Measurements from ENCODE around the gene NECTIN2. TPM values are rescaled to one million over a fixed set of nuclear protein-coding genes. Genes with fewer than 3 reads are reported as not detected.

Gene NECTIN2
- polyA plus RNA-seq, 3 donors = 5.6 to 18.2 (median 9.3) TPM

GRCh38 chr19:44866664-44867063, 20.6 kb downstream of the NECTIN2 start:
- TF ChIP-seq CTCF (IDR thresholded peaks at IDR 0.05) = no peak
- DNase-seq = no peak
- 46% methylated on average over 3 of the region's 4 CpGs for WGBS (ENCODE audit: insufficient coverage)
- peaks cover 33 to 38% of the 10 kb centered on the region in 2 donors for H3K4me1 ChIP-seq (ENCODE audit: control insufficient read depth in 1 of 2, insufficient read depth in 2 of 2, low read length in 2 of 2)
- H3K9ac ChIP-seq (ENCODE audit: insufficient read depth, low read length, poor library complexity, severe bottlenecking) = no peak overlapping the region
- H3K27ac ChIP-seq (ENCODE audit: low read depth in 1 of 2, low read length in 2 of 2) = no peak overlapping the region
- H3K27me3 ChIP-seq (ENCODE audit: control insufficient read depth in 2 of 2, insufficient read depth in 2 of 2, low read length in 2 of 2) = no peaks in the 10 kb centered on the region
- H3K79me2 ChIP-seq (ENCODE audit: insufficient read depth, low read length) = no peaks in the 10 kb centered on the region
- H3K4me3 ChIP-seq (replicated peaks in 1 of 3; ENCODE audit: low read depth in 2 of 3, low read length in 3 of 3) = no peak overlapping the region
- Mint-ChIP-seq H3K4me3 (no peak overlapping the region), H3K27ac (peak overlapping the region in 3 of 7 donors; percentile 18 to 90 (median 50)), H3K9me3 (peaks cover 0 to 5% (median 2%) of the 10 kb centered on the region in 7 donors), H3K36me3 (peaks cover 7 to 27% of the 10 kb centered on the region in 2 donors), H3K4me1 (peaks cover 37% of the 10 kb centered on the region), H3K27me3 (ENCODE audit: low read depth in 3 of 3) (peaks cover 0 to 5% (median 4%) of the 10 kb centered on the region in 3 donors)
- no peaks in the 10 kb centered on the region for H3K36me3 ChIP-seq (replicated peaks in 1 of 2; ENCODE audit: control insufficient read depth in 1 of 2, insufficient read depth in 2 of 2, low read length in 2 of 2)
- intact Hi-C loops (cut with micrococcal nuclease) = no loop called here
- H3K9me3 ChIP-seq (replicated peaks in 1 of 2; ENCODE audit: control insufficient read depth in 1 of 2, insufficient read depth in 1 of 2, low read length in 2 of 2) = no peaks in the 10 kb centered on the region
- no peak overlapping the region for H2AFZ ChIP-seq (ENCODE audit: insufficient read depth, low read depth, low read length, poor library complexity, severe bottlenecking)
- no peaks in the 10 kb centered on the region for H4K20me1 ChIP-seq (ENCODE audit: insufficient read depth, low read length)
- no peak overlapping the region for H3K4me2 ChIP-seq (replicated peaks; ENCODE audit: extremely low read depth, low read length, poor library complexity, severe bottlenecking)

DNA sequence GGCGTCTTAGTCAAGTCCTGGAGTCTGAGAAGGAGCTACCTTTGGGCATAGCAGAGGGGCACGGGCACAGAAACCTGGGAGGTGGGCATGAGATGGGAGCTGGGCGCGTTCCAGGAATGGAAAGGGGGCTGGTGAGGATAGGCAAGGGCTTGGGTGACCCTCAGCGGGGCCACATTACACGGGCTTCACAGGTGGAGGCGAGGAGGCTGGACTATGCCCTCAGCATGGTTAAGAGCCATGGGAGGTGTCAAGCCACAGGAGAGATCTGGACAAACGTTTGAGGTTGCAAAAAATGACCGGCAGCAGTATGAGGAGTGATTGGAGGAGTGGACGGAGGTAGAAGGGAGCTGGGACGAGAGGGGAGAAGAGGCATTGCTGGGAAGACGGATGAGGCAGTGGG, 21.5 kb downstream of the NECTIN2 start:
- Mint-ChIP-seq H3K4me3 (no peak overlapping the region), H3K36me3 (peaks cover 14 to 31% of the 10 kb centered on the region in 2 donors), H3K27ac (peak overlapping the region in 4 of 7 donors; percentile 27 to 94 (median 56)), H3K4me1 (peaks cover 37% of the 10 kb centered on the region), H3K27me3 (ENCODE audit: low read depth in 3 of 3) (peaks cover 0 to 5% (median 4%) of the 10 kb centered on the region in 3 donors), H3K9me3 (no peaks in the 10 kb centered on the region)
- no peak for DNase-seq
- Histone ChIP-seq H2AFZ (ENCODE audit: insufficient read depth, low read depth, low read length, poor library complexity, severe bottlenecking) (no peak overlapping the region), H3K36me3 (replicated peaks in 1 of 2; ENCODE audit: control insufficient read depth in 1 of 2, insufficient read depth in 2 of 2, low read length in 2 of 2) (peaks cover 3 to 6% of the 10 kb centered on the region in 2 donors), H3K9me3 (replicated peaks in 1 of 2; ENCODE audit: control insufficient read depth in 1 of 2, insufficient read depth in 1 of 2, low read length in 2 of 2) (no peaks in the 10 kb centered on the region), H3K27me3 (ENCODE audit: control insufficient read depth in 2 of 2, insufficient read depth in 2 of 2, low read length in 2 of 2) (no peaks in the 10 kb centered on the region), H3K4me1 (ENCODE audit: control insufficient read depth in 1 of 2, insufficient read depth in 2 of 2, low read length in 2 of 2) (peaks cover 33 to 38% of the 10 kb centered on the region in 2 donors), H3K79me2 (ENCODE audit: insufficient read depth, low read length) (no peaks in the 10 kb centered on the region), H3K4me3 (replicated peaks in 1 of 3; ENCODE audit: low read depth in 2 of 3, low read length in 3 of 3) (no peak overlapping the region), H4K20me1 (ENCODE audit: insufficient read depth, low read length) (no peaks in the 10 kb centered on the region), H3K4me2 (replicated peaks; ENCODE audit: extremely low read depth, low read length, poor library complexity, severe bottlenecking) (no peak overlapping the region), H3K27ac (ENCODE audit: low read depth in 1 of 2, low read length in 2 of 2) (no peak overlapping the region), H3K9ac (ENCODE audit: insufficient read depth, low read length, poor library complexity, severe bottlenecking) (no peak overlapping the region)
- WGBS (ENCODE audit: insufficient coverage) = 98% methylated on average over 12 of the region's 12 CpGs
- no peak for TF ChIP-seq CTCF (IDR thresholded peaks at IDR 0.05)
- intact Hi-C loops (cut with micrococcal nuclease) = no loop called here

All from CD14-positive monocyte (primary cell).